Posterior vena cava (tissue), 2 donors: ENCODE measurements around the gene MMP14. TPM values are rescaled to one million over a fixed set of nuclear protein-coding genes. Genes with fewer than 3 reads are reported as not detected.
A peak's percentile ranks its signal among the peaks of the same experiment; 100 is the strongest.

Experiments used
- DNase-seq: peaks from one replicate; pipeline ENCODE4 v3.0.0-alpha.2; 2020; ENCODE audit warnings: low spot score
- intact Hi-C, 2 donors: fragments of 100-400 bp; cut with DNase I; formaldehyde crosslinking; loops; one replicate each; pipeline versions ENCODE4 v1.14.1 to v1.14.2; 2022 to 2023
- total RNA-seq, 2 donors: library from RNA; stranded (reverse); fragmentation: NEBNext Ultra II Directional; extraction: Animal tissue kit (Norgen Biotek cat#: 25700); gene quantifications; one replicate each; pipeline ENCODE4 v1.2.1, GENCODE V29; 2021
- donor health status: DM: yes; HTN: yes; CAD: no.
- donor health status: DM: yes; HTN: yes; CAD: no.

Gene MMP14
- total RNA-seq, 2 donors from 2014 or later, result 229 to 234 TPM

DNA sequence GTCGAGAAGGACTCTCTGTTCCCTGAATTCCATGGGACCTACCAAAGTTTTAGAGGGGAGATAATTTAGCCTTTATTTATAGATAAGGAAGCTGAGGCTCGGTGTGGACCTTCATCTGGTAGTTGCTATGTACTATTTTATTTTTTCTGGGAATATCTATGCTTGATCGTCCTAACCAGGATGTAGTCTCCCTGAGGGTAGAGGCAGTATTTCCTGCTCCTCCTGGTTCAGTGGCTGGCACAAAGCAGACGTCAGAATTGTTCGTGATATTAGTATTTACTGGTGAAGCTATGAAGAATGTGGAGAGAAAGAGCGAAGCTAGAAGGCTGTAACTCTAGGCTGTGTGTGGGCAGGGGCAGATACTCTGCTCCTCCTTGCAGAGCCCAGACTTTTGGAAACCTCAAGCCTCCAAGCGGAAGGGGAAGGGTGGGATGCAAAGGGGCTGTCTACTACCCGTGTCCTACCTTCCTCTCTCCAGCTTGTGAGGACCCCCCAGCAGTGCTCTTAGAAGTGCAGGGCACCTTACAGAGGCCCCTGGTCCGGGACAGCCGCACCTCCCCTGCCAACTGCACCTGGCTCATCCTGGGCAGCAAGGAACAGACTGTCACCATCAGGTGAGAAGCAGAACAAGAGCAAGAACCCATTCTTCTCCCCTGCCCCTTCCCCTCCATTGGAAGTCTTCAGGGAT, 36.6 kb downstream of the MMP14 start:
- DNase-seq, result no peak
- intact Hi-C loops, result loop anchor here in 1 of 2 donors (5.0 kb wide), 1 partner anchor 449 kb away; the partner anchor contains the start of gene PABPN1

DNA sequence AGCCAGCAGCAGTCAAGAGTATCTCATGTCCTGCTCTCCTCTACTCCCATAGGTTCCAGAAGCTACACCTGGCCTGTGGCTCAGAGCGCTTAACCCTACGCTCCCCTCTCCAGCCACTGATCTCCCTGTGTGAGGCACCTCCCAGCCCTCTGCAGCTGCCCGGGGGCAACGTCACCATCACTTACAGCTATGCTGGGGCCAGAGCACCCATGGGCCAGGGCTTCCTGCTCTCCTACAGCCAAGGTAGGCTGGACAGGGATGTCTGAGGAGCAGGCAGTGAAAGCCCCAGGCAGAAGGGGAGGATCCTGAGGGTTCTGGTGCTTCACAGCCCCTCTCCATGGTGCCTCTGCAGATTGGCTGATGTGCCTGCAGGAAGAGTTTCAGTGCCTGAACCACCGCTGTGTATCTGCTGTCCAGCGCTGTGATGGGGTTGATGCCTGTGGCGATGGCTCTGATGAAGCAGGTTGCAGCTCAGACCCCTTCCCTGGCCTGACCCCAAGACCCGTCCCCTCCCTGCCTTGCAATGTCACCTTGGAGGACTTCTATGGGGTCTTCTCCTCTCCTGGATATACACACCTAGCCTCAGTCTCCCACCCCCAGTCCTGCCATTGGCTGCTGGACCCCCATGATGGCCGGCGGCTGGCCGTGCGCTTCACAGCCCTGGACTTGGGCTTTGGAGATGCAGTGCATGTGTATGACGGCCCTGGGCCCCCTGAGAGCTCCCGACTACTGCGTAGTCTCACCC, 38.8 kb downstream of the MMP14 start:
- intact Hi-C loops, result no loop called here
- no peak for DNase-seq

DNA sequence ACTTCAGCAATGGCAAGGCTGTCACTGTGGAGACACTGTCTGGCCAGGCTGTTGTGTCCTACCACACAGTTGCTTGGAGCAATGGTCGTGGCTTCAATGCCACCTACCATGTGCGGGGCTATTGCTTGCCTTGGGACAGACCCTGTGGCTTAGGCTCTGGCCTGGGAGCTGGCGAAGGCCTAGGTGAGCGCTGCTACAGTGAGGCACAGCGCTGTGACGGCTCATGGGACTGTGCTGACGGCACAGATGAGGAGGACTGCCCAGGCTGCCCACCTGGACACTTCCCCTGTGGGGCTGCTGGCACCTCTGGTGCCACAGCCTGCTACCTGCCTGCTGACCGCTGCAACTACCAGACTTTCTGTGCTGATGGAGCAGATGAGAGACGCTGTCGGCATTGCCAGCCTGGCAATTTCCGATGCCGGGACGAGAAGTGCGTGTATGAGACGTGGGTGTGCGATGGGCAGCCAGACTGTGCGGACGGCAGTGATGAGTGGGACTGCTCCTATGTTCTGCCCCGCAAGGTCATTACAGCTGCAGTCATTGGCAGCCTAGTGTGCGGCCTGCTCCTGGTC, 39.4 kb downstream of the MMP14 start:
- intact Hi-C loops, result no loop called here
- DNase-seq, result no peak

DNA sequence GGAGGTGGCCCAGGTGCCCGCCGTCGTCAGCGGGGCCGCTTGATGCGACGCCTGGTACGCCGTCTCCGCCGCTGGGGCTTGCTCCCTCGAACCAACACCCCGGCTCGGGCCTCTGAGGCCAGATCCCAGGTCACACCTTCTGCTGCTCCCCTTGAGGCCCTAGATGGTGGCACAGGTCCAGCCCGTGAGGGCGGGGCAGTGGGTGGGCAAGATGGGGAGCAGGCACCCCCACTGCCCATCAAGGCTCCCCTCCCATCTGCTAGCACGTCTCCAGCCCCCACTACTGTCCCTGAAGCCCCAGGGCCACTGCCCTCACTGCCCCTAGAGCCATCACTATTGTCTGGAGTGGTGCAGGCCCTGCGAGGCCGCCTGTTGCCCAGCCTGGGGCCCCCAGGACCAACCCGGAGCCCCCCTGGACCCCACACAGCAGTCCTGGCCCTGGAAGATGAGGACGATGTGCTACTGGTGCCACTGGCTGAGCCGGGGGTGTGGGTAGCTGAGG, 40.7 kb downstream of the MMP14 start:
- intact Hi-C loops, result no loop called here
- DNase-seq, result no peak

DNA sequence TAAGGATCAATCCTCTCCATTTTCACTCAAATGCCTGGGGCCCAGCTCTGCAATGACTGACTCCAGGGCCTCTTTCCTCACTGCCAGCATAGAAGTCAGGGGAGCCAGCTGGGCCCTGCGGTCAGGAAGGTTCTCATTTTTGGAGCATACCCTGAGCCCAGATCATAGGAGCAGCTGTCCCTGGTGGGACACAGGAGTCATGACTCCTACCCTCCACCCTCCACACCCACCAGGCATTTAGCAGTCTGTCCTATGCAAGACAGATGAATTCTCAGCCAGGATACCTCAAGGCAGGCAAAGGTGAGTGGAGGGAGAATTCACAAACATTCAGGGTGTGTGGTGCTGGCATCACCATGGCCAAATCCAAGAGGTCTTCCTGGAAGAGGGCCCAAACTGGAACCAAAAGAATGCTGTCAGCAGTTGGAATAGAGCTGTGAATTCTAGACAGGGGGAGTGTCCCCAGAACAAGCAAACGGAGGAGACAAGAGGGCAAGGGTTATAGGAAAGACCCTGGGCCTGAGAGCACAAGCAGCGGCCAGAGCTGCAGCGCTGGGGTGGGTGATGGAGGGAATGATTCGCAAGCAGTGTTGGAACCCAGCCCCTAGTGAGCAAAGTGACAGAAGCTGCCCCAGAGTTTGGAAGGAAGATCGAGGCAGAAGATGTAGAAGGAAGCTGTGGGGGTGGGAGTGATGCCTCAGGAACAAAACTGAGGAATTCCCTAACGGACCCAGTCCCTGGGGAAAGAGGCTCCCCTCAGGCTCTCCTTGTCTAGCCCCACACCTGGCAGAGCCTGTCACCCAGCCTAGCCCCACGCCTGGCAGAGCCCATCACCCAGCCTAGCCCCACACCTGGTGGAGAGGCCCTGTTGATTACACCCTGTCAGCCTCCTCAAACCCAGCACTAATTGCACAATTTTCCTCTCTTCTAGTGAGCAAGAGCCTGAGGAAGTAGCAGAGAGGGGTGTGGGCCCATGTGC, 42.2 kb downstream of the MMP14 start:
- DNase-seq, result no peak
- intact Hi-C loops, result no loop called here

DNA sequence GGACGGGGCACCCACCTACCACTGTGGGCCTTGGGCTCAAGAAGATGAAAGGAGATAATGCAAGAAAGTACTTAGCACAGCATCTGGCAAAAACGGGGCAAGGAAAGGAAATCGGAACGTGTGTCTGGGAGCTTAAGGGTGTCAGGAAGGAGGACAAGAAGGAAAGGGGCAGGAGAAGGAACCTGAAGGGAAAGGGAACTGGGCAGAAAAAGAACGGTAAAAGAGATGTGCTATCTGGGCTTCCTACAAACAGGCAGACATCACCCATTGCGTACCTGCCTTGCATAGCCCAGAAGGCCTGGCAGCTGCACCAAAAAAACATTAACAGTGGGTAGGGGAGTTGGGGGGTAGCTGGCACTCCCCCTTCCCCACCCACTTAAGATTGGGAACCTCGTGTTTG, 45.7 kb downstream of the MMP14 start:
- intact Hi-C loops, result no loop called here
- DNase-seq, result no peak

DNA sequence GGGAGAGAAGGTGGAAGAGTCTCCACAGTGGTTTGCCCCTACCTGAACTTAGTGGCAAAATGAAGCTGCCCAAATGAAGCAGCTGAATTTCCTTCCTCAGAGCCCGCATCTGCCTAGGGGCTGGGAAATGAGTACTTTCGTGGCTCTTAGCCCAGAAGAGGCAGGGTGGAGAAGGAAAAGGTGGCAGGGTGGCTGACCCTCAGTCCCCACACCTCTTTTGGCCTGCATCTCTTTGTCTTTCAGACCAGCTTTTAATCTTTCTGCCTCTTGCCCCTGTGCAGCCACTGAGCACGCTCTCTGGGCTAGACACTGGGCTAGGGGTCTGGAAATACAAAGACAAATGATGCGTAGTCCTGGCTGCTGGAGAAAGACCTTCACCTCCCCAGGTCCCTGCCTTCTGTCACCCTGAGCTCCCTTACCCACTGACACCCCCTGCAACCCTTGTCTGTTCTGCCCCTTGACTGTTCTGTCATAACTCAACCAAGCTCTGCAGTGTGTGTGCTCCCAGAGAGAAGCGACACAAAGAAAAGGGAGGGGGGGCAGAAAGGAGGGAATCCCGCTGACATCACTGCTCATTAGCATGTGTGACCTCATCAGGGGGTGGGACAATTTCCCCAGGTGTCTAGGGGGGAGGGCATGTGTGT, 46.3 kb downstream of the MMP14 start:
- intact Hi-C loops, result no loop called here
- DNase-seq, result no peak

DNA sequence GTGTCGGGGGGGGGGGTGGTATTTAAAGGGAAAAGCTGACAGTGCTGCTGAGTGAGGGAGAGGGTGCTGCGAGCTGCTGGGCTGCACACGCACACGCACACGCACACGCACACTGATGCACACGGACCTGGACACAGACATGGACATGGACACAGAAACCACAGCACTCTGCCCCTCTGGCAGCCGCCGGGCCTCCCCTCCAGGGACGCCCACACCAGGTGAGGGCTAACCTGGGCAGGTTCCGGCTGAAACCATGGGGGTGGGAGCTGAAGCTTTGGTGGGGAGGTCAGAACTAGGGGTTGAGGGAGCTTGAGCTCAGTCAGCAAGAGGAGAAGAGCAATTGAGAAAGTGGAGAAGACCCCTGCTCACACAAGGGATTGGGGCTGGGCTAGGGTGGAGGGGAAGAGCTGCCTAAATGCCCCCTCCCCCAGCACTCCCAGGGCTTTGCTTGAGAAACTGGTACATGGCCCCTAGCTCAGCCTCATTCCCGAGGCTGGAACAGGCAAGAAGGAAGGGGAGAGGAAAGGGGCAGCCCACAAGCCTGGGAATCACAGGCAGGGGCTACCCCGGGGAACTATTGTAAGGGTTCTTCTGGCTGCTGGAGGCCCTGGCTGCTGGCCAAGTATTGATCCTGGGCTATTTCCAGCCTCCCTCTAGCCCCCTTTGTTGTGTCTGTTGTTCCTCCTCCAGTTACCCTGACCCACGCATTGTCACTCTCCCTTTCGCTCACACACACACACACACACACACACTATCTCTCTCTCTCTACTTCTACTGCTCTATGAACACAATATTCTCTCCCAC, 47.0 kb downstream of the MMP14 start, which contains the start of gene REM2:
Gene REM2 (plus strand): TSS at position 50 of the 804 bp plus-strand sequence. CDS start 66 bp downstream, at position 116.
- DNase-seq, result no peak
- intact Hi-C loops, result no loop called here

DNA sequence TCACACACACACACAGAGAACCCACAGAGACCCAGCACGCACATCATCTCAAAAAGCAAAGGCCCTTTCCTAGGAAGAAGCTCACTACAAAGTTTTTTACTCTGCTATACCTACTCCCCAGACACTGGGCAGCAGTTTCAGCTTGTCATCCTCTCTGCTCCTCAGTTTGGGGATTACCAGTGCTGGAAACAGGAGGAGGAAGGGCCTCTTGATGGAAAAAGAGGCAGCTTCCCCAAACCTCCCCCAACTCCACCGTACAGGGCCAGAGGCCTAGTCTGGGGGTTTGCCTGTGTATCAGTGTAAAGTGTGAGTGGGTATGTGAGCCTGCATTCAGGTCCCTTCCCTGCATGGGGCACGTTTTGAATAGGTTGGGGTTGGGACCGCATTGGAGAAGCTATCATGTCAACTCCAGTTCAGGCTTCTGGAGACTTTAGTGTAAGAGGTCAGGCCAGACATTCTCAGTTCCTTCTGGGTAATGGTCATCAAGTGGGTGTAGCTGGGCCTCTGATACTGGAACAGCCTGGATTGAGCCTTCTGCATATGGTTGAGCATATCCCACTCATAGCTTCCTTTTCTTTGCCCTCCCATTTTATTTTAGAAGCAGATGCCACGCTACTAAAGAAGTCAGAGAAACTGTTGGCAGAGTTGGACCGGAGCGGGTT, 47.8 kb downstream of the MMP14 start:
- no peak for DNase-seq
- intact Hi-C loops, result no loop called here

DNA sequence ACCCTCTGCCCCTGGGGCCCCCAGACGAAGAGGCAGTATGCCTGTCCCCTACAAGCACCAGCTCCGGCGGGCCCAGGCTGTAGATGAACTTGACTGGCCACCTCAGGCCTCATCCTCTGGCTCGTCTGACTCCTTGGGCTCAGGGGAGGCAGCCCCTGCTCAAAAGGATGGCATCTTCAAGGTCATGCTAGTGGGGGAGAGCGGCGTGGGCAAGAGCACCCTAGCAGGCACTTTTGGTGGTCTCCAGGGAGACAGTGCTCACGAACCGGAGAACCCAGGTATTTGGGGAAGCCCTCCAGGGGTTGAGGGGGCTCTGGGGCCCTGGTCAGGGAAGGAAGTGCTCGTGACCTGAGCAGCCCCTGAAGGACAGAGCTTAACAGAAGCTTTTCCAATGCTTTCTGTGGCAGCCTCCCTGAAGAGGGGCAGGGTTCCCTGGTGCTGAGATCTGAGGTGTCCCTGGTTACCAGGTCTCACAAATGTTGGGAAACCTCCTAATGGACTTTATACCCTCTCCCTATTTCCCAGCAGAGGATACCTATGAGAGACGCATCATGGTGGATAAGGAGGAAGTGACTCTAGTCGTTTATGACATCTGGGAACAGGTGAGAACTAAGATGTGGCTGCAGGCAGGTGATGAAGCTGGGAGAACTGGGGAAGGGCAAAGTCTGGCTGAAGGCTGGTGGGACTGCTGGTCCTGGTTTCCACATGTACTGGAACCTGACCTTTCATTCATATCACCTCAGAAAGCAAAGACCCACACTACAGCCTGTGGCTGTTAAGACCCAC, 48.5 kb downstream of the MMP14 start:
- intact Hi-C loops, result no loop called here
- DNase-seq, result no peak

DNA sequence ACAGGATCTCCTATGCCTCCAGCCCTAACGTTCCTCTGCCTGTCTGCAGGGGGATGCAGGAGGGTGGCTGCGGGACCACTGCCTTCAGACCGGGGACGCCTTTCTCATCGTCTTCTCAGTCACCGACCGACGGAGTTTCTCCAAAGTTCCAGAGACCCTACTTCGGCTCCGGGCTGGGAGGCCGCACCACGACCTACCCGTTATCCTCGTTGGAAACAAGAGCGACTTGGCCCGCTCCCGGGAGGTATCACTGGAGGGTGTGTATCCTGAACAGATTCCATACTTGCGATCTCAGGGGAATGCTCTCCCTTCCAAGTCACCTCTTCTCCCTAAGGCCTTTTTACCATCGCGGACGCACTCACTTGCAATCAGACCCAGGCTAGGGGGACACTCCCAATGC, 49.6 kb downstream of the MMP14 start:
- DNase-seq, result no peak
- intact Hi-C loops, result no loop called here

DNA sequence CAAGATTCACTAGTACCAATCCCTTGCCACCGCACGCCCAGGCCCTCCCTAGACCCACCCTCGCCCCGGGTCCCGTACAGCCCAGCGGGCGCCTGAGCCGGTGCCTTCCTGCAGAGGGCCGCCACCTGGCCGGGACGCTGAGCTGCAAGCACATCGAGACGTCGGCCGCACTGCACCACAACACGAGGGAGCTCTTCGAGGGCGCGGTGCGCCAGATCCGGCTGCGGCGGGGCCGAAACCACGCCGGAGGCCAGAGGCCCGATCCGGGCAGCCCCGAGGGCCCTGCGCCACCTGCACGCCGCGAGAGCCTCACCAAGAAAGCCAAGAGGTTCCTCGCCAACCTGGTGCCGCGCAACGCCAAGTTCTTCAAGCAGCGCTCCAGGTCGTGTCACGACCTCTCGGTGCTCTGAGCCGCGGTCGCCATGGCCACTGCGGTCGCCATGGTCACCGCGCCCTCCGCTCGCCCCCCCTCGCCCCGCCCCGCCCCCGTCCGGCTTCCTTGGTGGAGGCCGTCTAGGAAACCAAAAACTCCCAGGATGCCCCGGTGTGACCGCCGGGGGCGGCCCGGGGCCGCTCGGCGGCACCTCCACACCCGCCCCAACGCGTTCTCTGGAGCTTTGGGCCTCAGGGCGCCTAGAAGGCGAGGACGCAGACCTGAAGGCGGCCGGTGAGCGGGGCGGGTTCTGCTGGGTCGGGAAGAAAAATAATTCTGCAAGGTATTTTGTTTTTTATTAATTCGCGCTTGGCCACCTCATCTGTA, 50.3 kb downstream of the MMP14 start:
- intact Hi-C loops, result no loop called here
- peak; percentile 87 for DNase-seq

DNA sequence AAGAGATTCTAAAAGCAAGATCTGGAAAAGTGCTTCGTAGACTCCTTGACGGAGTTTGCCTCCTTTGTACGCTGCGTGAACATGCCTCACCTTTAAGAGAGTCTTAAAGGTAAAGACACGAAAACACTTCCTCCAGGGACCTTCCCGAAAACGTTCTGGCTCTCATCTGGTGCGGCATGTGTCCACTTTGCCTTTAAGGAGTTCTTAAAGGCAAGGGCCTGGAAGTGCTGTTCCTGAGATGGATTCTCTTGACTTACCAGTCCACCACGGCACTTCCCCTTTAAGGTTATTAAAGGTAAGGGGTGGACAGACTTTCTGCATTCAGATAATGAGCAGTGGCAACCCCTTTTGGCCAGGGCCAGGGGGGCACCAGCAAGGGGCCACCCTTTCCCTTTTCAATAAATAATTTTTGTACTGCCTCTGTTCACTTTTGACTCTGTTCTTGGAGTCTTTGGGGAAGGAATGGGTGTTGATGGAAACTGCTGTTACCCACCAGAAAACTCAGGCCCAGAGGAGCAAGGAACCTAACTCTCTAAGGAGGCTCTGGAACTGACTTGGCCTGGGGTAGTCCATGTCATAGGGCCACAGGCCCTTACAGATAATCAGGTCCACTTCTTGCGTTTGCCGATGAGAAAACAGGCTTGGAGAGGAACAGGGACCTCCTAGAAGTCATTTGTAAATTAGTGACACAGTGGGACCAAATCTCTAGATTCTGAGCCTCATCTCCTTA, 51.0 kb downstream of the MMP14 start:
- no peak for DNase-seq
- intact Hi-C loops, result no loop called here

DNA sequence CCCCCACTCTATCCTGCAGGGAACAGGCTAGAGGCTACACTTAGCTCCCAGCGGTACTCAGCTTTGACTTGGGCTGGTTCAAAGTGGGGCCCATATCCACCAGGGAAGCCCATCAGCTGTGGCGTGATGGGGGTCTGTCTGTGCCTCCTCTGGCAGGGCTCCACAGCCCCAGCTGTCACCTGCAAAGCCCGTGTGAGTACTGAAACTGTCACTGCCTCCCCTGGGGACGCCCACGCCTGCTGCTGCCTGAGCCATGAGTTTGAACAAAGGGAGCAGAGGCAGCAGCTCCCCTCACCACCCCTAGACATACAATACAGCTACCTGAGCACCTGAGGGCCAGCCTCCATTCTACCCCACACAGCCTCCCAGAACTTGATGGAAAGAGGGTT, 51.6 kb downstream of the MMP14 start:
- no peak for DNase-seq

DNA sequence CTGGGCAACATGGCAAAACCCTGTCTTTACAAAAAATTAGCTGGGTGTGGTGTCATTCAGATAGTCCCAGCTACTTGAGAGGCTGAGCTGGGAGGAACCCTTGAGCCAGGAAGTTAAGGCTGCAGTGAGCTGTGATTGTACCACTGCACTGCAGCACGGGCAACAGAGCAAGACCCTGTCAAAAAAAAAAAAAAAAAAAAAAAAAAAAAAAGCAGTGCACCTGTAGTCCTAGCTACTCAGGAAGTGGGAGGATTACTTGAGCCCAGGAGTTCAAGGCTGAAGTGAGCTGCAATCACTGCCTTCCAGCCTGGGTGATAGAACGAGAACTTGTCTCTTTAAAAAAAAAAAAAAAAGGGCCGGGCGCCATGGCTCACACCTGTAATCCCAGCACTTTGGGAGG, 52.3 kb downstream of the MMP14 start:
- intact Hi-C loops, result no loop called here
- DNase-seq, result no peak

More for the DNA sequence above, 51.6 kb downstream of the MMP14 start:
- intact Hi-C loops, result no loop called here
